Muscle layer of colon (tissue), 2 donors: ENCODE data around the gene SH3D19.
A peak's percentile ranks its signal among the peaks of the same experiment; 100 is the strongest.

Source experiments
- H3K27ac ChIP-seq: one replicate; pipeline ENCODE4 v1.7.0; 2013; ENCODE audit warnings: low read depth, mild to moderate bottlenecking, low read length, moderate library complexity
- H3K27me3 ChIP-seq, 2 donors: one replicate each; pipeline ENCODE4 v1.7.0; 2013; ENCODE audit warnings: low read length in 2 of 2, mild to moderate bottlenecking in 2 of 2; ENCODE audit not compliant: insufficient read depth in 2 of 2, control insufficient read depth in 1 of 2
- H3K36me3 ChIP-seq: one replicate; pipeline ENCODE4 v1.7.0; 2013; ENCODE audit warnings: mild to moderate bottlenecking, low read length; ENCODE audit not compliant: insufficient read depth
- H3K4me1 ChIP-seq: one replicate; pipeline ENCODE4 v1.7.0; 2013; ENCODE audit warnings: mild to moderate bottlenecking, low read length; ENCODE audit not compliant: insufficient read depth
- H3K4me3 ChIP-seq, 2 donors: one replicate each; pipeline ENCODE4 v1.7.0; 2013; ENCODE audit warnings: low read length in 2 of 2, low read depth in 1 of 2, mild to moderate bottlenecking in 1 of 2, moderate library complexity in 1 of 2
- H3K9ac ChIP-seq: one replicate; pipeline ENCODE4 v1.7.0; 2013; ENCODE audit warnings: low read length
- H3K9me3 ChIP-seq: one replicate; pipeline ENCODE4 v1.7.0; 2013; ENCODE audit warnings: mild to moderate bottlenecking, low read length
- donor health status: abdominal sarcoma.
- donor health status: Adenocarcinoma of cecum.

Gene SH3D19

DNA sequence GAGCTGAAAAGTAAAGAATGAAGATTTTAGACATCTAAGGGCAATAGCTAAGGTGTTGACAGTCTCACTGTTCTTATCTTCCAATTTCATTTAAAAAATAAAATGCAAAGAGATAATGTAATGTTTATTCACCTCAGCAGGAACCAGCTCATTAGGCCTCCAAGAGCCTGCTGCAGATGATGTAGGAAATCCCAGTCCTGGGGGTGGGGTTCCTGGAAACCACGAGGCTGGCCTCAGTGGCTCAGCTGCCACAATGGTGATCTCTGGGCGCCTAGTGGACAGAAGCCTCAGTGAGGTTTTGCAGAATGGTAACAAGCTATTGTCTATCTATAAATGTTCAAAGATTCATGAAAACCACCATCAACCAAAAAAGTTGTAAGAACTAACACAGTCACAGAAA is 148.7 kb downstream of the SH3D19 start:
- H3K27ac ChIP-seq: no peak overlapping the region
- H3K27me3 ChIP-seq: no peaks in the 10 kb centered on the region
- H3K36me3 ChIP-seq: peaks cover 14% of the 10 kb centered on the region
- no peak overlapping the region for H3K9ac ChIP-seq
- H3K9me3 ChIP-seq: no peaks in the 10 kb centered on the region
- H3K4me1 ChIP-seq: peaks cover 29% of the 10 kb centered on the region
- no peak overlapping the region for H3K4me3 ChIP-seq

DNA sequence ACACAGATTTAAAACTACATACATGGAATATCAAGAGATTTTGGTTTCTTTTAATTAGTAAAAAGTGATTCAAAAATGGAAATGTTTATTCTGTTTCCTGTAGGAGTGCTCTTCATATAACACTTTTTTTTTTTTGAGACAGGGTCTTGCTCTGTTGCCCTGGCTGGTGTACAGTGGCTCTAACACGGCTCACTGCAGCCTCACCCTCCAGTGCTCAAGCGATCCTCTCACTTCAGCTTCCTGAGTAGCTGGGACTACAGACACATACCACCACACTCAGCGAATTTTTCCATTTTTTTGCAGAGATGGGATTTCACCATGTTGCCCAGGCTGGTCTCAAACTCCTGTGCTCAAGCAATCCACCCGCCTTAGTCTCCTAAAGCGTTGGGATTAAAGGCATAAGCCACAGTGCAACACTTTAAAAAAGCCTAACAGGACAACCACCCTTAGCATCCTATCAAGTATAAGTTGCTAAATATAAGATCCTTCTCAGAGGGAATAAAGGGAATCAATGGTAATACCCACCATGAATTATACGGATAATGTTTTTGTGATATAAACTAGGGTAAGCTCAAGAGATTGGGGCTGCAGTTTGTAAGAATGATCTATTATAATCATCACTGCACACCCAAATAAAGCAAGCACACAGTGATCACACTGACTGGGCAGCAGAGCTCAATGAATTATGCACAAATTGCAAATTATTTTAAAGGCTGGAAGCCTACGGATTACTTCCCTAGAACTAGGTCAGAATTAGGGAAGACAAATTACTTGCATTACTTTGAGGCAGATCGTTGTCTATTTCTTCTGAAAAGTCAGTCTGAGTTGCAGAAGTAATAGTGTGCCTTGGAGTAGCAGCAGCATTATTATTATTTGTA is 149.4 kb downstream of the SH3D19 start:
- H3K9me3 ChIP-seq: no peaks in the 10 kb centered on the region
- no peak overlapping the region for H3K9ac ChIP-seq
- H3K36me3 ChIP-seq: peaks cover 14% of the 10 kb centered on the region
- H3K4me3 ChIP-seq: no peak overlapping the region
- peaks cover 36% of the 10 kb centered on the region for H3K4me1 ChIP-seq
- H3K27me3 ChIP-seq: no peaks in the 10 kb centered on the region
- H3K27ac ChIP-seq: no peak overlapping the region

DNA sequence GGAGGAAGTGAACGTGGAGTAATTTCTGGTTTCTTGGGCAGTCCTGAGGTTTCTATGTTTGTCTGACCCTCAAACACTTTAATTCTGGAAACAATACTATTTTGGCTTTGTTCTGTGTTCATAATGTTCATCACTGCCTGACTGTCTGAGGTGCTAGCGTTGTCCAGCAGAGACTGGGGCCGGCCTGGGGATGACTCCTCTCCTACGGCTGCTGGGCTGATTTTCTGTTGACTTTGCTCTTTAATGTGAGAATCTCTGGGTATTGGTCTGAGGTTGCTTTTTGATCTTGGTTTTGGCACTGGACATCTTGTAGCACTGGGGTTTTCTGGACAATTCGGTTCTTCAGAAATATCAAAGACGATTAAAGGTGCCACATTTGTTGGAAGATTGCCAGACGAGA is 150.2 kb downstream of the SH3D19 start:
- H3K4me1 ChIP-seq: peaks cover 42% of the 10 kb centered on the region
- no peaks in the 10 kb centered on the region for H3K9me3 ChIP-seq
- no peak overlapping the region for H3K9ac ChIP-seq
- H3K27me3 ChIP-seq: no peaks in the 10 kb centered on the region
- H3K27ac ChIP-seq: no peak overlapping the region
- H3K36me3 ChIP-seq: peaks cover 14% of the 10 kb centered on the region
- no peak overlapping the region for H3K4me3 ChIP-seq

DNA sequence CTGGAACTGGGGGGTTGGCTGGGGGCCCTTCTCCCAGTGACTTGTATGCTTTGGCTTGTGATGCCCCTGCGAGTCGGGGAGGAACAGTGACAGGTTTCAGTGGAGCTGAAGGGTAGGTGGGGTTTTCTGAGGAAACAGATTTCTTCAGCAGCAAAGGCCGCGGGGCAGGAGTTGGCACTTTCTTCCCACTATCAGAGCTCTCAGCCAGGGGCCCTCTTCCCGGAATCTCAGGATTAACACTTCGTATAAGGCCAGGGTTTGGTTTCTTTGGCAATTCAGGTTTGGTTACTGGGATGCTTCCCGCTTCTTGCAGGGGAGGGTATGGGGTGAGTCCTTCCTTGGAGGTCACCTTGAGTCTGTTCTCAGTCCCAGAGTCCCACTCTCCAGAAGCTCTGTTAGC is 150.6 kb downstream of the SH3D19 start:
- H3K9me3 ChIP-seq: no peaks in the 10 kb centered on the region
- H3K9ac ChIP-seq: no peak overlapping the region
- H3K27ac ChIP-seq: no peak overlapping the region
- H3K27me3 ChIP-seq: no peaks in the 10 kb centered on the region
- peaks cover 14% of the 10 kb centered on the region for H3K36me3 ChIP-seq
- H3K4me3 ChIP-seq: no peak overlapping the region
- peaks cover 47% of the 10 kb centered on the region for H3K4me1 ChIP-seq

DNA sequence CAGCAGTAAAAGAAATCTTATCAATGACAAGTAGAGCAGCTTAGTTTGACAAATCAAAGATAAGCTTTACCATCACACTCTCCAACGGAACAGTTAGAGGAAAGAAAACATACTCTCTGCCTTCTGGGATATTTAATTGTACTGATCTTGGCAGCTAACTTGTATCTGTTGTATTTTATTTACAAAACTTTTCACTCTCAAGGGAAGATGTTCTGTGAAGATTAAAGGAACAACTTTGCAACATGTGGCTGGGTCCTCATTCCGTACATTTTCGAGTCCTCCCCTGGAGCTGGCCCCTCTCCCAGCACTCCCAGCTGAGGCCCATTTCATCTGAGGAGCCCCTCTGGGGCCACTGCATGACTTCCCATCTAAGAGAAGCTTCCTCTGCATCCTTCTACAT is 151.5 kb downstream of the SH3D19 start:
- no peaks in the 10 kb centered on the region for H3K27me3 ChIP-seq
- H3K4me3 ChIP-seq: no peak overlapping the region
- peaks cover 54% of the 10 kb centered on the region for H3K4me1 ChIP-seq
- no peak overlapping the region for H3K9ac ChIP-seq
- H3K36me3 ChIP-seq: peaks cover 14% of the 10 kb centered on the region
- H3K9me3 ChIP-seq: no peaks in the 10 kb centered on the region
- H3K27ac ChIP-seq: peak overlapping the region; percentile 28

DNA sequence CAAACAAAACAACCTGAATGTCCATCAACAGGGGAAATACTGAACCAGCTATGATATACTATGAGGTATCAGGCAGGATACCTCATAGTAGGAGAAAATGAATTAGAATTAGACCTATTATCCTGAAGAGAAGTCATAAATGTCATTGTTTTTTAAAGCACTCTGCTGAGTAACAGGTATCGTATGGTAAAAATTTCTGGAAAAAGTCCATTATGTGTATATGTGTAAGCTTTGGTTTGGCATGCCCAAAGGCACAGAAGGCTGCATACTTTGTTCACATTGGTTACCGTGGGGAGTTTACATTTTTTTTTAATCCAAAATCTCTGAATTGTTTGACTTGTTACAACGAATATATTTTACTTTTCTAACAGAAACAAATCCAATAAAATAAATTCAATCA is 155.5 kb downstream of the SH3D19 start:
- H3K36me3 ChIP-seq: peaks cover 2% of the 10 kb centered on the region
- H3K4me3 ChIP-seq: no peak overlapping the region
- H3K9ac ChIP-seq: no peak overlapping the region
- H3K4me1 ChIP-seq: peaks cover 56% of the 10 kb centered on the region
- H3K27me3 ChIP-seq: no peaks in the 10 kb centered on the region
- no peaks in the 10 kb centered on the region for H3K9me3 ChIP-seq
- peak overlapping the region; percentile 8 for H3K27ac ChIP-seq

DNA sequence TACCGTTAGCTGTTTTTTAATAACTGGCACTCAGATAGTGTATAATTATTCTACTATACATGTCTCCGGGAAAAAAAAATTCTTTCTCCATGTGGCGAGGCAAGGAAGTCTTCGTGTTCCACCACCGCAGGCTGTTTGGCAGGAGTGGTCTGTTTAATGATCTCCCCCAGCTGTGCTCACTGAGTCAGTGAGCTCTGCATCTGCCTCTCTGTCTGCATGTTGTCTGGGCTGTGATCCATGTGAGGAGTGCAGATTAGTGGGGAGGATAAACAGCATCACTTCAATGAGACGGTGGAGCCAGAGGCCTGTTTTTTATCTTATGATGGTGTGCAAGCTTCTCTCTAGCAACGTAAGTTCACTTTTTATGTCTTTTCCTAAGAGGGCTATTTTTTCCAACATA is 156.2 kb downstream of the SH3D19 start:
- Histone ChIP-seq H3K9me3 (no peaks in the 10 kb centered on the region), H3K27ac (peak overlapping the region; percentile 8), H3K4me3 (no peak overlapping the region), H3K36me3 (no peaks in the 10 kb centered on the region), H3K9ac (no peak overlapping the region), H3K27me3 (no peaks in the 10 kb centered on the region), H3K4me1 (peaks cover 50% of the 10 kb centered on the region)

DNA sequence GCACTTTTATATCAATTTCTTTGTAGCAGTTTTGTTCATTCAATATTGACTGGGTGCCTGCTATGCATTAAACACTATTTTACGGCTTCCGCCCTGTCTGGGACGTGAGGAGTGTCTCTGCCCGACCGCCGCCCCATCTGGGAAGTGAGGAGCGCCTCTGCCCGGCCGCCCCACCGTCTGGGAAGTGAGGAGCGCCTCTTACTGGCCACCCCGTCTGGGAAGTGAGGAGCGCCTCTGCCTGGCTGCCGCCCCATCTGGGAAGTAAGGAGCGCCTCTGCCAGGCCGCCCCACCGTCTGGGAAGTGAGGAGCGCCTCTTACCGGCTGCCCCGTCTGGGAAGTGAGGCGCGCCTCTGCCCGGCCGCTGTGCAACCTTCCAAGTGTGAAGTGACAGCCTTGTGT is 157.8 kb downstream of the SH3D19 start:
- H3K36me3 ChIP-seq: no peaks in the 10 kb centered on the region
- peaks cover 33% of the 10 kb centered on the region for H3K4me1 ChIP-seq
- H3K9ac ChIP-seq: no peak overlapping the region
- H3K4me3 ChIP-seq: no peak overlapping the region
- no peaks in the 10 kb centered on the region for H3K27me3 ChIP-seq
- no peaks in the 10 kb centered on the region for H3K9me3 ChIP-seq
- no peak overlapping the region for H3K27ac ChIP-seq

DNA sequence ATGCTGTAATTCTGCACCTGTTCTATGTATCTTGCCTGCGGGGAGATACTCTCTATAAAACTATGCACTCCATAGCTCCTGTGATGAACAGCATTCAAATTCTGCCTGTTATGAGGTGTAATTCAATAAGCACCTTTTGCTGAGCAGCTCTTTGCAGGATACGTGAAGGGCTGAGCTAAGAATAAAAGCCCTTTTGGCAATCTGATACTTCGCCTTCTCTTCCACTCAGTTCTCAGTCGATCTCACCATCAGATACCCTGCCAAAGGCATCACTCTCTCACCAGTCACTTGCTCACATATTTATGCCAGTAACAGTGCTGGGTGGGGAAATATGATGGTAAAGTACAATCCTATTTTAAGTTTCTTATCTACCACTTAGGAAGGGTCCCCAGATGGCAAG is 158.8 kb downstream of the SH3D19 start:
- H3K9ac ChIP-seq: no peak overlapping the region
- H3K4me1 ChIP-seq: peaks cover 28% of the 10 kb centered on the region
- H3K27ac ChIP-seq: no peak overlapping the region
- no peaks in the 10 kb centered on the region for H3K36me3 ChIP-seq
- H3K27me3 ChIP-seq: no peaks in the 10 kb centered on the region
- H3K9me3 ChIP-seq: no peaks in the 10 kb centered on the region
- no peak overlapping the region for H3K4me3 ChIP-seq

DNA sequence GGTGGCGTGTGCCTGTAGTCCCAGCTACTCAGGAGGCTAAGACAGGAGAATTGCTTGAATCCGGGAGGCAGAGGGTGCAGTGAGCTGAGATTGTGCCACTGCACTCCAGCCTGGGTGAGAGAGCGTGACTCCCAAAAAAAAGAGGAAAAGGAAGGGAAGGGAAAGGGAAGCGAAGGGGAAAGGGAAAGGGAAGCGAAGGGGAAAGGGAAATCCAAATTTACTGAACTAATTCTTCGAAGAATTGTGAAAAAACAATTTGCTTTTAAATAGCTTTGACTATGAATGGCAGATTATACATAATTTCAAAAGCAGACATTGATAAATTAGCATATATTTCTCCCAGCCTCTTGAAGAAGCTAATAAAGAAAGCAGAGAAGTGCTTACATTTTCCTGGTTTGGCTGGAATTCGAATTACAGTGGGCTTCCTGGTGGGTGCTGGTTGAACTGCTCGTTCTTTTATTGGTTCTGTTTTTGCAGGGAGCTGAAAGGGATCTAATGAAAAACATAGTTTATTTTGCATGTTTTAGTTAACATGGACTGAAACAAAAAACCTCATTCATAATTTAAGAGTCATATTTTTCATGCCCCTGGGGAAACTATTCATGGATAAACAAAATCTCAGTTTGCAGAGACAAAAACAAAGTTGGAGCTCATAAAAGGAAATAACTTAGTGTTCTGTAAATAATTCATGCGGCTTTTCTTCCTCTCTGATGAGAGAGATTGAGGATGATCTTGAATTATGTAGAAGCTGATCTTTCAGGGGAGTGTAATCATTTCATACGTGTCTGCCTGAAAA is 160.0 kb downstream of the SH3D19 start:
- no peak overlapping the region for H3K27ac ChIP-seq
- no peaks in the 10 kb centered on the region for H3K9me3 ChIP-seq
- peaks cover 16% of the 10 kb centered on the region for H3K4me1 ChIP-seq
- no peaks in the 10 kb centered on the region for H3K27me3 ChIP-seq
- H3K9ac ChIP-seq: no peak overlapping the region
- peaks cover 5% of the 10 kb centered on the region for H3K36me3 ChIP-seq
- H3K4me3 ChIP-seq: no peak overlapping the region

DNA sequence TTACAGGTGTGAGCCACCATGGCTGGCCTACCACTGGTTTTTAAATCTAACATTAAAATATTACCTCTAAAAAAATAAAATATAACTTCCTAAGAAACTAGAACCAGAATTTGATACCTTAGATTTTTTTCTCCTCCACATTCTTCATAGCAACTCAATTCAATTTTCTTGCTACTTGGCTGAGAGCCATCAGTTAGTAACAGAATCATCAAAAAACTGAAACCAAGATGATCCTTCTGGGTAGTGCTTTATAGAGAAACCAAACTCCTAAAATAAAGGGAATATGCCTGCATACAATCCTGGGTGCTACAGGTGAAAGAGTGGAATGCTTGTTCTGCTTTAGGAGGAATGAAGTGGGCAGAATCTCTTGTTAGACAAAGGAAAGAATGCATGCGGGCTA is 161.6 kb downstream of the SH3D19 start:
- Histone ChIP-seq H3K4me1 (peaks cover 4% of the 10 kb centered on the region), H3K27ac (no peak overlapping the region), H3K27me3 (no peaks in the 10 kb centered on the region), H3K36me3 (peaks cover 8% of the 10 kb centered on the region), H3K9me3 (no peaks in the 10 kb centered on the region), H3K4me3 (no peak overlapping the region), H3K9ac (no peak overlapping the region)
